Frontal cortex (tissue), 4 donors: ENCODE data around the gene ZFAND6. TPM values are rescaled to one million over a fixed set of nuclear protein-coding genes. Genes with fewer than 3 reads are reported as not detected.

Experiments used
- DNase-seq, 2 donors: peaks; one replicate each; pipeline ENCODE4 v3.0.0; 2012; ENCODE audit warnings: low spot score in 2 of 2
- FAIRE-seq: peaks from 2 replicates; lab custom pipeline; 2012; peaks lifted over from hg19 to GRCh38; lab: Jason Lieb, UNC
- small RNA-seq: library from RNA; depleted of rRNA; stranded (forward); fragments of <200 nt; gene quantifications from one replicate; pipeline ENCODE3, GENCODE V24; 2014
- total RNA-seq: library from RNA; depleted of rRNA; stranded (reverse); fragments of >200 nt; gene quantifications from one replicate; pipeline ENCODE4 v1.2.3, GENCODE V29; 2014
- donor health status: control.
- donor health status: control.
- donor health status: control.

The ZFAND6 gene
- total RNA-seq, 1 donor from 2014 or later, result 151 TPM

GRCh38 chr15:80180986-80181385 lies 121.5 kb downstream of the ZFAND6 start:
- no peak for FAIRE-seq
- DNase-seq, result no peak

- DNase-seq, result no peak
These were observed 123.3 kb downstream of the ZFAND6 start for GRCh38 chr15:80182611-80183261.

GRCh38 chr15:80183306-80183705 lies 123.8 kb downstream of the ZFAND6 start:
- DNase-seq, result no peak
- FAIRE-seq, result no peak

More at GRCh38 chr15:80182611-80183261, 123.3 kb downstream of the ZFAND6 start:
- no peak for FAIRE-seq

GRCh38 chr15:80183886-80184285 lies 124.4 kb downstream of the ZFAND6 start:
- FAIRE-seq (no peak), DNase-seq (no peak)

GRCh38 chr15:80184554-80184953 lies 125.1 kb downstream of the ZFAND6 start:
- DNase-seq, result no peak
- FAIRE-seq, result no peak

GRCh38 chr15:80185152-80185551 lies 125.7 kb downstream of the ZFAND6 start:
- FAIRE-seq, result no peak
- DNase-seq, result no peak

- FAIRE-seq (no peak), DNase-seq (no peak)
These were observed 126.6 kb downstream of the ZFAND6 start for GRCh38 chr15:80186066-80186465.

GRCh38 chr15:80186597-80186996 lies 127.1 kb downstream of the ZFAND6 start:
- no peak for DNase-seq
- FAIRE-seq, result no peak

Small RNA genes lying within 50 kb of the gene (small RNA-seq; reads per million reads assigned to genes)
- gene RF00017, result not detected

Other genes starting within 250 kb of the ZFAND6 start
- 6.1 TPM for gene MTHFS, start 162.7 kb upstream of the ZFAND6 start, total RNA-seq
- gene BCL2A1, start 88.5 kb upstream of the ZFAND6 start, total RNA-seq, result 0.82 TPM
- 2.9 TPM for gene FAH, start 93.3 kb downstream of the ZFAND6 start, total RNA-seq
- gene CTXND1, start 192.5 kb downstream of the ZFAND6 start, total RNA-seq, result 0.41 TPM